ENCODE data around the gene MYADML2. TPM values are rescaled to one million over a fixed set of nuclear protein-coding genes. Genes with fewer than 3 reads are reported as not detected.
"Not testable (repeated sequence)": the region's sequence is repeated elsewhere in the genome, so short reads cannot be mapped to it uniquely, and the experiment has no call there.

The MYADML2 gene
- polyA plus RNA-seq, 4 donors, result 0.03 to 0.06 TPM; not detected in 2

GRCh38 chr17:81921996-81922565, 25.0 kb downstream of the MYADML2 start:
- Histone ChIP-seq H3K4me3 (ENCODE audit: low read depth in 1 of 3, low read length in 3 of 3) (no peak overlapping the region), H3K9me3 (ENCODE audit: control insufficient read depth in 2 of 2, insufficient read depth in 1 of 2, low read depth in 1 of 2, low read length in 1 of 2) (no peaks in the 10 kb centered on the region), H3K27me3 (ENCODE audit: control insufficient read depth in 3 of 3, insufficient read depth in 3 of 3, low read length in 3 of 3) (no peaks in the 10 kb centered on the region), H3K27ac (ENCODE audit: low read depth in 1 of 3, low read length in 2 of 3) (peak overlapping the region in 1 of 3 donors; percentile 13), H3K4me1 (ENCODE audit: control insufficient read depth in 3 of 3, insufficient read depth in 2 of 3, low read depth in 1 of 3, low read length in 2 of 3) (peaks cover 16 to 58% (median 17%) of the 10 kb centered on the region in 3 donors), H3K36me3 (ENCODE audit: control insufficient read depth in 3 of 3, insufficient read depth in 2 of 3, low read depth in 1 of 3, low read length in 3 of 3) (peaks cover 0 to 61% (median 2%) of the 10 kb centered on the region in 3 donors)
- WGBS, 3 donors, result 92 to 96% (median 94%) methylated on average over 23 of the region's 23 CpGs
- FAIRE-seq (no peak), DNase-seq (no peak)

GRCh38 chr17:81921537-81921862, 25.5 kb downstream of the MYADML2 start:
- Histone ChIP-seq H3K27me3 (ENCODE audit: control insufficient read depth in 3 of 3, insufficient read depth in 3 of 3, low read length in 3 of 3) (no peaks in the 10 kb centered on the region), H3K27ac (ENCODE audit: low read depth in 1 of 3, low read length in 2 of 3) (no peak overlapping the region), H3K4me1 (ENCODE audit: control insufficient read depth in 3 of 3, insufficient read depth in 2 of 3, low read depth in 1 of 3, low read length in 2 of 3) (peaks cover 16 to 61% (median 22%) of the 10 kb centered on the region in 3 donors), H3K9me3 (ENCODE audit: control insufficient read depth in 2 of 2, insufficient read depth in 1 of 2, low read depth in 1 of 2, low read length in 1 of 2) (no peaks in the 10 kb centered on the region), H3K36me3 (ENCODE audit: control insufficient read depth in 3 of 3, insufficient read depth in 2 of 3, low read depth in 1 of 3, low read length in 3 of 3) (peaks cover 0 to 61% (median 2%) of the 10 kb centered on the region in 3 donors), H3K4me3 (ENCODE audit: low read depth in 1 of 3, low read length in 3 of 3) (no peak overlapping the region)
- DNase-seq (no peak), FAIRE-seq (no peak)
- 48 to 84% (median 77%) methylated on average over 3 of the region's 3 CpGs for WGBS, 3 donors

- peak in 1 of 2 donors; percentile 58 for DNase-seq
- Histone ChIP-seq H3K4me3 (ENCODE audit: low read depth in 1 of 3, low read length in 3 of 3) (no peak overlapping the region), H3K4me1 (ENCODE audit: control insufficient read depth in 3 of 3, insufficient read depth in 2 of 3, low read depth in 1 of 3, low read length in 2 of 3) (peaks cover 16 to 61% (median 22%) of the 10 kb centered on the region in 3 donors), H3K27ac (ENCODE audit: low read depth in 1 of 3, low read length in 2 of 3) (peak overlapping the region in 2 of 3 donors; percentile 14 to 48), H3K27me3 (ENCODE audit: control insufficient read depth in 3 of 3, insufficient read depth in 3 of 3, low read length in 3 of 3) (no peaks in the 10 kb centered on the region), H3K36me3 (ENCODE audit: control insufficient read depth in 3 of 3, insufficient read depth in 2 of 3, low read depth in 1 of 3, low read length in 3 of 3) (peaks cover 0 to 64% (median 2%) of the 10 kb centered on the region in 3 donors), H3K9me3 (ENCODE audit: control insufficient read depth in 2 of 2, insufficient read depth in 1 of 2, low read depth in 1 of 2, low read length in 1 of 2) (no peaks in the 10 kb centered on the region)
- WGBS, 3 donors, result 74 to 87% (median 78%) methylated on average over 33 of the region's 33 CpGs
- no peak for FAIRE-seq
Observed at GRCh38 chr17:81920612-81921536, 26.2 kb downstream of the MYADML2 start.

- FAIRE-seq (no peak), DNase-seq (peak; percentile 49 to 93)
- Histone ChIP-seq H3K27ac (ENCODE audit: low read depth in 1 of 3, low read length in 2 of 3) (peak overlapping the region; percentile 80 to 87 (median 86)), H3K9me3 (ENCODE audit: control insufficient read depth in 2 of 2, insufficient read depth in 1 of 2, low read depth in 1 of 2, low read length in 1 of 2) (no peaks in the 10 kb centered on the region), H3K4me1 (ENCODE audit: control insufficient read depth in 3 of 3, insufficient read depth in 2 of 3, low read depth in 1 of 3, low read length in 2 of 3) (peaks cover 12 to 47% (median 16%) of the 10 kb centered on the region in 3 donors), H3K27me3 (ENCODE audit: control insufficient read depth in 3 of 3, insufficient read depth in 3 of 3, low read length in 3 of 3) (no peaks in the 10 kb centered on the region), H3K36me3 (ENCODE audit: control insufficient read depth in 3 of 3, insufficient read depth in 2 of 3, low read depth in 1 of 3, low read length in 3 of 3) (peaks cover 2 to 72% (median 12%) of the 10 kb centered on the region in 3 donors), H3K4me3 (ENCODE audit: low read depth in 1 of 3, low read length in 3 of 3) (no peak overlapping the region)
- WGBS, 3 donors, result 42 to 71% (median 50%) methylated on average over 15 of the region's 15 CpGs
Observed at GRCh38 chr17:81918832-81919545, 28.0 kb downstream of the MYADML2 start.

- not testable (repeated sequence) for H3K9me3 ChIP-seq (ENCODE audit: control insufficient read depth in 2 of 2, insufficient read depth in 1 of 2, low read depth in 1 of 2, low read length in 1 of 2); DNase-seq; H3K27me3 ChIP-seq (ENCODE audit: control insufficient read depth in 3 of 3, insufficient read depth in 3 of 3, low read length in 3 of 3); FAIRE-seq
- Histone ChIP-seq H3K4me3 (ENCODE audit: low read depth in 1 of 3, low read length in 3 of 3) (peak overlapping the region in 1 of 3 donors; percentile 24), H3K27ac (ENCODE audit: low read depth in 1 of 3, low read length in 2 of 3) (peak overlapping the region; percentile 80 to 87 (median 86)), H3K36me3 (ENCODE audit: control insufficient read depth in 3 of 3, insufficient read depth in 2 of 3, low read depth in 1 of 3, low read length in 3 of 3) (peaks cover 2 to 72% (median 17%) of the 10 kb centered on the region in 3 donors), H3K4me1 (ENCODE audit: control insufficient read depth in 3 of 3, insufficient read depth in 2 of 3, low read depth in 1 of 3, low read length in 2 of 3) (peaks cover 8 to 40% (median 12%) of the 10 kb centered on the region in 3 donors)
- 23 to 36% (median 23%) methylated on average over 9 of the region's 9 CpGs for WGBS, 3 donors
Observed at GRCh38 chr17:81918333-81918669, 28.7 kb downstream of the MYADML2 start.

- H3K27ac ChIP-seq (ENCODE audit: low read depth in 1 of 3, low read length in 2 of 3), result peak within 1 kb of the TSS; percentile 80 to 94 (median 86)
- peak; percentile 85 to 91 for DNase-seq
- peaks cover 8 to 35% (median 9%) of the 10 kb centered on the region in 3 donors for H3K4me1 ChIP-seq (ENCODE audit: control insufficient read depth in 3 of 3, insufficient read depth in 2 of 3, low read depth in 1 of 3, low read length in 2 of 3)
- H3K4me3 ChIP-seq (ENCODE audit: low read depth in 1 of 3, low read length in 3 of 3), result peak within 1 kb of the TSS; percentile 49 to 91 (median 76)
- FAIRE-seq, result no peak
- WGBS, 3 donors, result 0 to 1% (median 1%) methylated on average over 69 to 94 of the region's 94 CpGs
- no peaks in the 10 kb centered on the region for H3K27me3 ChIP-seq (ENCODE audit: control insufficient read depth in 3 of 3, insufficient read depth in 3 of 3, low read length in 3 of 3)
- H3K36me3 ChIP-seq (ENCODE audit: control insufficient read depth in 3 of 3, insufficient read depth in 2 of 3, low read depth in 1 of 3, low read length in 3 of 3), result peaks cover 5 to 71% (median 17%) of the 10 kb centered on the region in 3 donors
- no peaks in the 10 kb centered on the region for H3K9me3 ChIP-seq (ENCODE audit: control insufficient read depth in 2 of 2, insufficient read depth in 1 of 2, low read depth in 1 of 2, low read length in 1 of 2)
Observed at GRCh38 chr17:81917565-81918332, 29.3 kb downstream of the MYADML2 start, which contains the start of gene SIRT7. Gene SIRT7, minus strand, starts transcription at chr17:81918176. Its CDS starts 45 bp downstream, at chr17:81918131.

GRCh38 chr17:81916234-81917001, 30.6 kb downstream of the MYADML2 start:
- no peaks in the 10 kb centered on the region for H3K9me3 ChIP-seq (ENCODE audit: control insufficient read depth in 2 of 2, insufficient read depth in 1 of 2, low read depth in 1 of 2, low read length in 1 of 2)
- FAIRE-seq (no peak), DNase-seq (peak; percentile 60 to 82)
- H3K27me3 ChIP-seq (ENCODE audit: control insufficient read depth in 3 of 3, insufficient read depth in 3 of 3, low read length in 3 of 3), result no peaks in the 10 kb centered on the region
- H3K27ac ChIP-seq (ENCODE audit: low read depth in 1 of 3, low read length in 2 of 3), result peak overlapping the region; percentile 35 to 94 (median 52)
- peaks cover 8 to 33% (median 9%) of the 10 kb centered on the region in 3 donors for H3K4me1 ChIP-seq (ENCODE audit: control insufficient read depth in 3 of 3, insufficient read depth in 2 of 3, low read depth in 1 of 3, low read length in 2 of 3)
- H3K4me3 ChIP-seq (ENCODE audit: low read depth in 1 of 3, low read length in 3 of 3), result peak overlapping the region in 2 of 3 donors; percentile 49 to 91
- 63 to 75% (median 65%) methylated on average over 21 of the region's 21 CpGs for WGBS, 3 donors
- H3K36me3 ChIP-seq (ENCODE audit: control insufficient read depth in 3 of 3, insufficient read depth in 2 of 3, low read depth in 1 of 3, low read length in 3 of 3), result peaks cover 9 to 73% (median 21%) of the 10 kb centered on the region in 3 donors

All from small intestine (tissue), 7 donors.